Measurements from ENCODE around the gene ST6GALNAC6. TPM values are rescaled to one million over a fixed set of nuclear protein-coding genes. Genes with fewer than 3 reads are reported as not detected.

The ST6GALNAC6 gene
- total and polyA plus RNA-seq, 2 of the 4 experiments (the other 2 are of a cell fraction), result 35.7 to 48.6 TPM

- Histone ChIP-seq H3K23ac (ENCODE audit: low read depth, low read length) (no peak overlapping the region), H4K8ac (ENCODE audit: low read depth in 2 of 2, low read length in 2 of 2) (no peak overlapping the region), H2BK120ac (ENCODE audit: low read depth, low read length) (no peak overlapping the region), H3K4me3 (ENCODE audit: insufficient read depth, low read depth, low read length) (no peak overlapping the region), H2BK15ac (ENCODE audit: low read depth, low read length) (no peak overlapping the region), H3K9ac (ENCODE audit: low read depth, low read length) (no peak overlapping the region), H3K36me3 (ENCODE audit: control insufficient read depth, insufficient read depth, low read length) (peaks cover 54% of the 10 kb centered on the region), H3K56ac (ENCODE audit: extremely low read depth, insufficient read depth, low read length) (no peak overlapping the region), H4K5ac (ENCODE audit: low read depth, low read length) (no peak overlapping the region), H2AK9ac (replicated peaks; ENCODE audit: low read depth, low read length, poor library complexity) (no peak overlapping the region), H4K91ac (ENCODE audit: insufficient read depth, low read depth, low read length) (no peak overlapping the region), H2BK20ac (ENCODE audit: low read depth, low read length) (no peak overlapping the region), H2AK5ac (ENCODE audit: low read depth, low read length) (no peak overlapping the region), H3K9me3 (ENCODE audit: control insufficient read depth, insufficient read depth, low read length) (peaks cover 15% of the 10 kb centered on the region), H3K27me3 (ENCODE audit: control insufficient read depth, insufficient read depth, low read length) (no peaks in the 10 kb centered on the region), H2BK5ac (ENCODE audit: low read depth, low read length, poor library complexity, severe bottlenecking) (no peak overlapping the region), H3K79me1 (ENCODE audit: low read depth in 1 of 2, low read length in 2 of 2) (peaks cover 13 to 64% of the 10 kb centered on the region in 2 experiments), H3K27ac (ENCODE audit: insufficient read depth, low read length) (no peak overlapping the region), H3K9me1 (ENCODE audit: insufficient read depth, low read length) (peaks cover 13% of the 10 kb centered on the region), H3K4me2 (ENCODE audit: low read depth, low read length) (no peak overlapping the region), H2AFZ (replicated peaks; ENCODE audit: low read length, poor library complexity) (no peak overlapping the region), H3K4ac (ENCODE audit: low read depth, low read length) (no peak overlapping the region), H4K20me1 (ENCODE audit: insufficient read depth, low read length) (peaks cover 37% of the 10 kb centered on the region), H3K4me1 (ENCODE audit: control insufficient read depth, insufficient read depth, low read length) (peaks cover 11% of the 10 kb centered on the region), H3K18ac (ENCODE audit: low read depth, low read length) (no peak overlapping the region), H3K14ac (replicated peaks; ENCODE audit: low read depth, low read length) (no peak overlapping the region)
- POLR2A ChIA-PET (ENCODE audit: unreplicated experiment), result no interaction called here
- ATAC-seq (ENCODE audit: low read depth) (no peak), DNase-seq (no peak)
- WGBS, 2 experiments (ENCODE audit: extremely low coverage in 2 of 2, insufficient read length in 1 of 2), result 100% methylated on average over 2 of the region's 4 CpGs; no CpG with 5 or more reads in 1 of the 2 experiments
- TF ChIP-seq RAD21 (IDR thresholded peaks at IDR 0.05; ENCODE audit: low read length) (no peak), CTCF (conservative IDR thresholded peaks at IDR 0.05; ENCODE audit: low read depth, low read length) (no peak), ELK1 (IDR thresholded peaks at IDR 0.05; ENCODE audit: borderline replicate concordance, low read depth, low read length) (no peak), MXI1 (IDR thresholded peaks at IDR 0.05; ENCODE audit: borderline replicate concordance, low read depth, low read length) (no peak), CEBPB (IDR thresholded peaks at IDR 0.05; ENCODE audit: low read depth, low read length) (no peak), FOS (IDR thresholded peaks at IDR 0.05; ENCODE audit: low read depth, low read length) (no peak)
- no TSS peak for BruUV-seq (replicated peaks)
- dilution Hi-C loops (cut with HindIII; ENCODE audit: low sequenced_read_pairs, unreplicated experiment), result no loop called here
- in situ Hi-C loops (cut with MboI; ENCODE audit: low sequenced_read_pairs), result no loop called here
- CTCF ChIA-PET, result no interaction called here
- intact Hi-C loops (cut with micrococcal nuclease), result no loop called here
These were observed 6.0 kb downstream of the ST6GALNAC6 start for GRCh38 chr9:127893392-127893791.

Data from IMR-90 (cell line).